Esophagus squamous epithelium (tissue), 4 donors: ENCODE results near the gene CLRN3.

Experiments used
- CTCF ChIP-seq, 6 experiments: fragments of 450-650 bp in 4 of 6; fragments of 200-600 bp in 2 of 6; sonication (generic) in 2 of 6; IDR thresholded peaks; one replicate each; pipeline ENCODE4 v1.5.1; 2016 to 2019; ENCODE audit warnings: antibody characterized with exemption in 6 of 6, mild to moderate bottlenecking in 4 of 6, moderate library complexity in 4 of 6
- POLR2A ChIP-seq, 4 donors: fragments of 450-650 bp; IDR thresholded peaks; one replicate each; pipeline ENCODE4 v1.6.1; 2017; ENCODE audit warnings: antibody characterized with exemption in 4 of 4, mild to moderate bottlenecking in 4 of 4, moderate library complexity in 3 of 4

GRCh38 chr10:127832501-127832900, 60.2 kb downstream of the CLRN3 start:
- TF ChIP-seq CTCF (IDR thresholded peaks at IDR 0.05) (no peak), POLR2A (IDR thresholded peaks at IDR 0.05) (no peak)
